Activated T-cell treated with anti-CD3 and anti-CD28 coated beads, Interleukin-2, amount 50 U/mL, for 48 hours (primary cell): ENCODE data around the gene OS9.
A peak's percentile ranks its signal among the peaks of the same experiment; 100 is the strongest.
"Not testable (repeated sequence)": the region's sequence is repeated elsewhere in the genome, so short reads cannot be mapped to it uniquely, and the experiment has no call there.

Source experiments
- DNase-seq, 2 experiments: peaks; one replicate each; pipeline ENCODE4 v3.0.0-alpha.2; 2020

Gene OS9, protein sequence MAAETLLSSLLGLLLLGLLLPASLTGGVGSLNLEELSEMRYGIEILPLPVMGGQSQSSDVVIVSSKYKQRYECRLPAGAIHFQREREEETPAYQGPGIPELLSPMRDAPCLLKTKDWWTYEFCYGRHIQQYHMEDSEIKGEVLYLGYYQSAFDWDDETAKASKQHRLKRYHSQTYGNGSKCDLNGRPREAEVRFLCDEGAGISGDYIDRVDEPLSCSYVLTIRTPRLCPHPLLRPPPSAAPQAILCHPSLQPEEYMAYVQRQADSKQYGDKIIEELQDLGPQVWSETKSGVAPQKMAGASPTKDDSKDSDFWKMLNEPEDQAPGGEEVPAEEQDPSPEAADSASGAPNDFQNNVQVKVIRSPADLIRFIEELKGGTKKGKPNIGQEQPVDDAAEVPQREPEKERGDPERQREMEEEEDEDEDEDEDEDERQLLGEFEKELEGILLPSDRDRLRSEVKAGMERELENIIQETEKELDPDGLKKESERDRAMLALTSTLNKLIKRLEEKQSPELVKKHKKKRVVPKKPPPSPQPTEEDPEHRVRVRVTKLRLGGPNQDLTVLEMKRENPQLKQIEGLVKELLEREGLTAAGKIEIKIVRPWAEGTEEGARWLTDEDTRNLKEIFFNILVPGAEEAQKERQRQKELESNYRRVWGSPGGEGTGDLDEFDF

DNA sequence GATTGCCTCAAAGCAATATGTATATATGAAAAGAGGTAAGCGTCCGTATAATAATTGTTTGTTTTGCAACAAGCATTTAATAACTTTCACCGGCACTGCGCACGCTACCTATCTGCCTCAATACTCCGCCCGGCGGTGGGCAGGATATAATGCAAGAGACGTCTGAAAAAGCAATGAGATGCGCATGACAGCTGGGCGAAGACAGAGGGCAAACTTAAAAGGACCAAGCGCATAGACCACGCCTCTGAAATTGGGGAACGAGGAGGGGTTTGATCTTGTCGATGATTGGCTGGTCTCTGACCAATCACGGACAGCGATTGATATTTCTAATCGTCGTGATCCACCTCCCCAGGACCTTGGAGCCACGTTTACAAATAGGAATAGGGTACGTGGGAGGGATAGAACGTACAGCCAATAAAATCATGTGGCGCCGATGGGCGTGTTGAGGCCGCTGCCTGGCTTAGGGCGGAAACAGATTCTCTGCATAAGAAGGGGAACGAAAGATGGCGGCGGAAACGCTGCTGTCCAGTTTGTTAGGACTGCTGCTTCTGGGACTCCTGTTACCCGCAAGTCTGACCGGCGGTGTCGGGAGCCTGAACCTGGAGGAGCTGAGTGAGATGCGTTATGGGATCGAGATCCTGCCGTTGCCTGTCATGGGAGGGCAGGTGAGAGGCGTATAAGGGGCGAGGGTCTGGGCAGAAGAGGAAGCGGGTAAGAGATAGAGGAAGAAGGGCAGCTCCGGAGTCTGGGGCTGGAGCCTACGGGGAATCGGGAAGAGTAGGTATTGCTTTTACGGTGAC, at the start of gene OS9:
TSS of gene OS9 (plus strand) at position 474 of the 800 bp plus-strand sequence. CDS start at position 504, 30 bp downstream.
- DNase-seq, result peak; percentile 91 to 93

DNA sequence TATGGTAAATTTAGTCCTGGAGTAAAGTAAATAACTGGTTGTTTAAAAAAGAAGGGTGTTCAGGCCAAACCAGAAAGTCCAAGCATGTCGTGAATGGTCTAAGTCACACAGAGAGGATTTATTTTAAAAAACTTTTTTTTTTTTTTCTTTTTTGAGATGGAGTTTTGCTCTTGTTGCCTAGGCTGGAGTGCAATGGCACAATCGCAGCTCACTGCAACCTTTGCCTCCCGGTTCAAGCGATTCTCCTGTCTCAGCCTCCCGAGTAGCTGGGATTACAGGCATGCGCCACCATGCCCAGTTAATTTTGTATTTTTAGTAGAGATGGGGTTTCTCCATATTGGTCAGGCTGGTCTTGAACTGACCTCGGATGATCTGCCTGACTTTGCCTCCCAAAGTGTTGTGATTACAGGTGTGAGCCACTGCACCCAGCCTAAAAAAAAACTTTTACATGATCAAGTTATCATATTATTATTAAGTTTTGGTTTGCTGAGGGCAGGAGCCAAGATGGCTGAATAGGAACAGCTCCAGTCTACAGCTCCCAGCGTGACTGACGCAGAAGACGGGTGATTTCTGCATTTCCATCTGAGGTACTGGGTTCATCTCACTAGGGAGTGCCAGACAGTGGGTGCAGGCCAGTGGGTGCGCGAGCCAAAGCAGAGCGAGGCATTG, 47.8 kb upstream of the OS9 start:
- not testable (repeated sequence) for DNase-seq

DNA sequence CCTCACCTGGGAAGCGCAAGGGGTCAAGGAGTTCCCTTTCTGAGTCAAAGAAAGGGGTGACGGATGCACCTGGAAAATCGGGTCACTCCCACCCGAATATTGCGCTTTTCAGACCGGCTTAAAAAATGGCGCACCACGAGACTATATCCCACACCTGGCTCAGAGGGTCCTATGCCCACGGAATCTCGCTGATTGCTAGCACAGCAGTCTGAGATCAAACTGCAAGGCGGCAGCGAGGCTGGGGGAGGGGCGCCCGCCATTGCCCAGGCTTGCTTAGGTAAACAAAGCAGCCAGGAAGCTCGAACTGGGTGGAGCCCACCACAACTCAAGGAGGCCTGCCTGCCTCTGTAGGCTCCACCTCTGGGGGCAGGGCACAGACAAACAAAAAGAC, 47.3 kb upstream of the OS9 start:
- not testable (repeated sequence) for DNase-seq

DNA sequence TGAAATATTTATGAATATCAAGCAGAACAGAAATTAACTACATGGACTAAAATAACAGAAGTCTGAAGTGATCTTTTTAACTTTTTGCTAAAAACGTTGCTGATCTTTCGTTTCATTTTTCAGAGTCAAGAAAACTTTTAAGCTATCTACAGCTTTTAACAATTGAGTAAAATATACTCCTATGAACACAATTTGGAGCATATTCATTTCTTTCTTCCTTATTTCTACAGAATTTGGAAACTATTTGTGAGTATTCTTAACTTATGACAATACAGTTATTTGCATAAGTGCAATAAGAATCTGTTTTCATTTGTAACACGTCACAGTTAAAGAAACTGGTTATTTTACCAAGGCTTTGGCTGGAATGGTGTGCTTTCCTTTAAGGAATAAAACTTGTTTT, 39.9 kb upstream of the OS9 start:
- DNase-seq, result no peak

DNA sequence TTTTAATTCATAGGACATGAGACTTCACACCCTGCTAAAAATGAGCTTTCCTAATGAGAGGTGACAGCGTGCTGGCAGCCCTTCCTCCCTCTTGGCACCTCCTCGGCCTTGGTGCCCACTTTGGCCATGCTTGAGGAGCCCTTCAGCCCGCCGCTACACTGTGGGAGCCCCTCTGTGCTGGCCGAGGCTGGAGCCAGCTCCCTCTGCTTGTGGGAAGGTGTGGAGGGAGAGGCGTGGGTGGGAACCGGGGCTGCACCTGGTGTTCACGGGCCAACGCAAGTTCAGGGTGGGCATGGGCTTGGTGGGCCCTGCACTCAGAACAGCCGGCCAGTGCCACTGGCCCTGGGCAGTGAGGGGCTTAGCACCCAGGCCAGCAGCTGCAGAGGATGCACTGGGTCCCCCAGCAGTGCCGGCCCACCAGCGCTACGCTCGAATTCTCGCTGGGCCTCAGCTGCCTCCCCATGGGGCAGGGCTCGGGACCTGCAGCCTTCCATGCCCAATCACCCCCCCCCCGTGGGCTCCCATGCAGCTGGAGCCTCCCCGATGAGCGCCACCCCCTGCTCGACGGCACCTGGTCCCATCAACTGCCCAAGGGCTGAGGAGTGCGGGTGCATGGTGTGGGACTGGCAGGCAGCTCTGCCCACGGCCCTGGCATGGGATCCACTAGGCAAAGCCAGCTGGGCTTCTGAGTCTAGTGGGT, 38.2 kb upstream of the OS9 start:
- DNase-seq, result no peak

DNA sequence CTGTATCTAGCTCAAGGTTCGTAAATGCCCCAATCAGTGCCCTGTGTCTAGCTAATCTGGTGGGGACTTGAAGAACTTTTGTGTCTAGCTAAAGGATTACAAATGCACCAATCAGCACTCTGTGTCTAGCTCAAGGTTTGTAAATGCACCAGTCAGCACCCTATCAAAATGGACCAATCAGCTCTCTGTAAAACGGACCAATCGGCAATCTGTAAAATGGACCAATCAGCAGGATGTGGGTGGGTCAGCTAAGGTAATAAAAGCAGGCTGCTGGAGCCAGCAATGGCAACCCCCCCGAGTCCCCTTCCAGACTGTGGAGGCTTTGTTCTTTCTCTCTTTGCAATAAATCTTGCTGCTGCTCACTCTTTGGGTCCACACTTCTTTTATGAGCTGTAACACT, 37.5 kb upstream of the OS9 start:
- not testable (repeated sequence) for DNase-seq

DNA sequence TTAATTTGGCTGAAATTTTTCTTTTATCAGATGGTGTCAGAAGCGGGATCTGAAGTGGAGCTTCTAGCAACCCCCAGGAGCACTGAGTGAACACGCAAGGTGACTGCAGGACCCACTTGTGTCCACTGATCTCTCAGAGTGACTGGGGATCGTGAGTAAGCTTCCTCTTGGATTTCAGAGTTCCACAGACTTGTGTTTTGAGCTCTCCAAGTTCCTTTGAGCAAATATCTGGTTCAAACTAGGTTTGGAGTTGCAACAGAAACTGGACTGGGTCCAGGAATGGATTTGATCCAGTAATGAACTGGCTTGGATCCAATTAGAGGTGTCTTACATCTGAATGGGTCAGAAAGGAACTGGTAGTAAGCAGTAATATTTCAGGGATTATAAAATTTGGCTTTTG, 36.2 kb upstream of the OS9 start:
- no peak for DNase-seq

DNA sequence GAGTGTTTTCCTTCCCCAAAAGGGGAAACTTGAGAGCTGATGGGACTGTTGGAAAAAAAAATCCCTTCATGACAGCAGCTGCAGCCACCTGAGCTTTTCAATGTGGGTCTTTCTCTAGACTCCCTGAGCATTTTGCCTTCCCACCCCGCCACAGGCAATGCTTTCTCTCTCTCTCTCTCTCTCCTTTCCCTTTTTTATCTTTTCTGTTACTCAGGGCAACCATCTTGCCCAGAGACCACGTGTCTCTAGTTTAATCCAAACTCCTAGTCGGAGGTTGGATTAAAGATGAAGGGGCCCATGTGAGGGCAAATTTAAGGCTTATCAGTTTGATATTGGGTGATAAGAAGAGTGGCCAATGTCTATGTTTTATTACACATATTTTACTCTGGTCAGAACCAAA, 35.0 kb upstream of the OS9 start:
- DNase-seq, result no peak

DNA sequence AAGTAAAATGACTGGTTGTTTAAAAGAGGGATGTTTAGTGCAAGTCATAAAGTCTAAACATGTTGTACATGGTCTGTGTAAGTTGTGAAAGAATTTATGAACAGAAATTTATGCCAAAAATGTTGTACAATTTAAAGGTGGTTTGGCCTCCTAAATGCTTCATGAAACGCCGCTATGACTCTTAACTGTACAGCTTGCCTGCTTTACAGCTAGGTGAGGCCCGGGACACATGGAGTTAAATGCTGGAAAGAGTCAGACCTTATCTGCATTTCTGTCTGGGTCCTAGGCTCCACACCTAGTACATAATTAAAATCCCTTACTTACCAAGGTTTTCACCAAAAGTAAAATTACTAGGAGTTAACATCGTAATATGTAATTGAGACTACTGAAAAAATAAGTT, 32.6 kb upstream of the OS9 start:
- no peak for DNase-seq

DNA sequence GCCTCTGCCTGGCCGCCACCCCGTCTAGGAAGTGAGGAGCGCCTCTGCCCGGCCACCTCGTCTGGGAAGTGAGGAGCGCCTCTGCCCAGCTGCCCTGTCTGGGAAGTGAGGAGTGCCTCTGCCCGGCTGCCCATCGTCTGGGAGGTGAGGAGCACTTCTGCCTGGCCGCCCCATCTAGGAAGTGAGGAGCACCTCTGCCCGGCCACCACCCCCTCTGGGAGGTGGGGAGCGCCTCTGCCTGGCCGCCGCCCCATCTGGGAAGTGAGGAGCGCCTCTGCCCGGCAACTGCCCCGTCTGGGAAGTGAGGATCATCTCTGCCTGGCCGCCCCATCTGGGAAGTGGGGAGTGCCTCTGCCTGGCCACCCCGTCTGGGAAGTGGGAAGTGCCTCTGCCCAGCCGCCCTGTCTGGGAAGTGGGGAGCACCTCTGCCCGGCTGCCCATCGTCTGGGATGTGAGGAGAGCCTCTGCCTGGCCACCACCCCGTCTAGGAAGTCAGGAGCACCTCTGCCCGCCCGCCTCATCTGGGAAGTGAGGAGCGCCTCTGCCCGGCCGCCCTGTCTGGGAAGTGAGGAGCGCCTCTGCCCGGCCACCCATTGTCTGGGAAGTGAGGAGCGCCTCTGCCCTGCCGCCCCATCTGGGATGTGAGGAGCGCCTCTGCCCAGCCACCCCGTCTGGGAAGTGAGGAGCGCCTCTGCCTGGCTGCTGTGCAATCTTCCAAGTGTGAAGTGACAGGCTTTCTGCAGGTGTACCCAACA, 28.7 kb upstream of the OS9 start:
- not testable (repeated sequence) for DNase-seq

DNA sequence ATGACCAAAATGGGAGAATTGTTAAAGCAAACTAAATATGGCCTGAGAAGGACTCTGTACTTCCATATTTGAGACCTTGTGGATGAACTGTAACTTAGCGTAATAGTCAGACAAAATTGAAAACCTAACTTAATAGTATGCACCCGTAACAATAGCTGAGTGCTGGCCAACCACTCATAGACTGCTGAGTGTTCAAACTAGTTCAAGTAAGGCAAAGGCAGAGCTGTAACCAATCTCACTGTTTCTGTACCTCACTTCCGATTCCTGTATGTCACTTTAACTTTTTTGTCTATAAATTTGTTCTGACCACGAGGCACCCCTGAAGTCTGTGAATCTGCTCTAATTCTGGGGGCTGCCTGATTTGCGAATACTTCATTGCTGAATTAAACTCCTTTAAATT, 27.0 kb upstream of the OS9 start:
- no peak for DNase-seq

DNA sequence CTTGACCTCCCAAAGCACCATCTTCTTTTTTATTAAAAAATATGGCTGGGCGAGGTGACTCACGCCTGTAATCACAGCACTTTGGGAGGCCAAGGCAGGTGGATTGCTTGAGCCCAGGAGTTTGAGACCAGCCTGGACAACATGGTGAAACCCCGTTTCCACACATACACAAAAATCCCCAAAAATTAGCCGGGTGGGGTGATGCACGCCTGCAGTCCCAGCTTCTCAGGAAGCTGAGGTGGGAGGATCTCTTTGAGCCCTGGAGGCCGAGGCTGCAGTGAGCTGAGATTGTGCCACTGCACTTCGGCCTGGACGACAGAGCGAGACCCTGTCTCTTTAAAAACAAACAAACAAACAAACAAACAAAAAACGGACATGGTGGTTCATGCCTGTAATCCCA, 24.2 kb upstream of the OS9 start:
- DNase-seq, result not testable (repeated sequence)

DNA sequence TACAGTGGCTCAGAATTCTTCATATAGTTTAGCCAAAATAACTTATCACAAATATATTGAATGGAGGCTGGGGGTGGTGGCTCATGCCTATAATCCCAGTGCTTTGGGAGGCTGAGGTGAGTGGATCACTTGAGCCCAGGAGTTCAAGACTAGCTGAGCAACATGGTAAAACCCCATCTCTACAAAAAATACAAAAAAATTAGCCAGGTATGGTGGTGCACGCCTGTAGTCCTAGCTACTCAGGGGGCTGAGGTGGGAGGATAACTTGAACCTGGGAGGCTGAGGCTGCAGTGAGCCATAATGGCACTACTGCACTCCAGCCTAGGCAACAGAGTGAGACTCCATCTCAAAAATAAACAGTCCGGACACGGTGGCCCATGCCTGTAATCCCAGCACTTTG, 22.1 kb upstream of the OS9 start:
- not testable (repeated sequence) for DNase-seq

DNA sequence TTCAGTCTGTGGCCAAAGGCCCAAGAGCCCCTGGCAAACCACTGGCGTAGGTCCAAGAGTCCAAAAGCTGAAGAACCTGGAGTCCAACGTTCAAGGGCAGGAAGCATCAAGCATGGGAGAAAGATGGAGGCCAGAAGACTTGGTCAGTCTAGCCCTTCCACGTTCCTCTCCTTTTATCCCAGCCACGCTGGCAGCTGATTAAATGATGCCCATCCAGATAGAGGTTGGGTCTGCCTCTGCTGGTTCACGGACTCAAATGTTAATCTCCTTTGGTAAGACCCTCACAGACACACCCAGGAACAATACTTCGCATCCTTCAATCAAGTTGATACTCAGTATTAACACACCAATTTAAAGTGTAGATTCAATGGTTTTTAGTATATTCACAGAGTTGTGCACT, 21.1 kb upstream of the OS9 start:
- DNase-seq, result no peak

DNA sequence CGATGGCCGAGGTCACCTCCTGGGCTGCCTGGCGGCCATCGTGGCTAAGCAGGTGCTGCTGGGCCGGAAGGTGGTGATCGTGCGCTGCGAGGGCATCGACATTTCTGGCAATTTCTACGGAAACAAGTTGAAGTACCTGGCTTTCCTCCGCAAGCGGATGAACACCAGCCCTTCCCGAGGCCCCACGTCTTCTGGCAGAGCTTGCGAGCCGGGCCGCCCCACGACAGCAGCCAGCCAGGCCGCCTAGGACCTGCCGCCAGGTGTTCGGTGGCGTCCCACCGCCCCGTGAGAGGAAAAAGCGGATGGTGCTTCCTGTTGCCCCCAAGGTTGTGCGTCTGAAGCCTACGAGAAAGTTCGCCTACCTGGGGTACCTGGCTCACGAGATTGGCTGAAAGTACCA, 19.2 kb upstream of the OS9 start:
- DNase-seq, result no peak

DNA sequence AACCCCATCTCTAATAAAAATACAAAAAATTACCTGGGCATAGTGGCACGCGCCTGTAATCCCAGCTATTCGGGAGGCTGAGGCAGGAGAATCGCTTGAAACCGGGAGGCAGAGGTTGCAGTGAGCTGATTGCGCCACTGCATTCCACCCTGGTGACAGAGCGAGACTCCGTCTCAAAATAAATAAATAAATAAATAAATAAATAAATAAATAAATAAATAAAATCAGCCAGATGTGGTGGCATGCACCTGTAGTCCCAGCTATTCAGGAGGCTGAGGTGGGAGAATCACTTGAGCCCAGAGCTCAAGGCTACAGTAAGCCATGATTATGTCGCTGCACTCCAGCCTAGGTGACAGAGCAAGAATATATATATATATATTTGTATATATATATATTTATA, 16.0 kb upstream of the OS9 start:
- DNase-seq, result not testable (repeated sequence)

DNA sequence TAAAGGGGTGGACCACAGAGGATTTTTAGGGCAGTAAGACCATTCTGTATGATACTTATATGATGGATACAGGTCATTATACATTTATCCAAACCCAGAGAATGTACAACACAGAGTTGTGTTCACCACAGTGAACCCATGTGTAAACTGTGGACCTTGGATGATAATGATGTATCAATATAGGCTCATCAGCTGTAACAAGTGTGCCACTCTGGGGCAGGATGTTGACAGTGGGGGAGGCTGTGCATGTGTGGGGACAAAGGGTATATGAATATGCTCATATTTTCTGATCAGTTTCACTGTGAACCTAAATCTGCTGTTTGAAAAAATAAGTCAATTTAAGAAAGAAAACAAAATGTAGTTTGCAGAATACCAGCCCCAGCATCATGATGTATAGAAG, 14.2 kb upstream of the OS9 start:
- DNase-seq, result no peak

DNA sequence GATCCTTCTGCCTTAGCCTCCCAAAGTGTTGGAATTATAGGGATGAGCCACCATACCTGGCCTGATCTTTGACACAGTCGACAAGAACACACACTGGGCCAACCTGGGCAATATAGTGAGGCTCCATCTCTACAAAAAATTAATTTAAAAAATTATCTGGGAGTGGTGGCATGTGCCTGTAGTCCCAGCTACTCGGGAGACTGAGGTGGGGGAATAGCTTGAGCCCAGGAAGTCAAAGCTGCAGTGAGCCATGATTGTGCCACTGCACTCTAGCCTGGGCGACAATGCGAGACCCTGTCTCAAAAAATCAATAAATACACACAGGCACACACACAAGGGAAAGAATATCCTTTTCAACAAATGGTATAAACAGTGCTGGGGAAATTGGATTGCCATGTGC, 6.1 kb upstream of the OS9 start:
- no peak for DNase-seq

DNA sequence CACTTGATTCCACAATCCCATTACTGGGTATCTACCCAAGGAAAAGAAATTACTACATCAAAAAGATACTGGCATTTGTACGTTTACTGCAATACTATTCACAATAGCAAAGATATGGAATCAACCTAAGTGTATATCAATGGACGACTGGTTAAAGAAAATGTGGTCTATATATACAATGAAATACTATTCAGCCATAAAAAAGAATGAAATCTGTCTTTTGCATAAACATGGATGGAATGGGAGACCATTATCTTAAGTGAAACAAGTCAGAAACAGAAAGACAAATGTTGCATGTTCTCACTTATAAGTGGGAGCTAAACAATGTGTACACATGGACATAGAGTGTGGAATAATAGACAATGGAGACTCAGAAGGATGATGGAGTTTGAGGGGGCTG, 5.0 kb upstream of the OS9 start:
- no peak for DNase-seq

DNA sequence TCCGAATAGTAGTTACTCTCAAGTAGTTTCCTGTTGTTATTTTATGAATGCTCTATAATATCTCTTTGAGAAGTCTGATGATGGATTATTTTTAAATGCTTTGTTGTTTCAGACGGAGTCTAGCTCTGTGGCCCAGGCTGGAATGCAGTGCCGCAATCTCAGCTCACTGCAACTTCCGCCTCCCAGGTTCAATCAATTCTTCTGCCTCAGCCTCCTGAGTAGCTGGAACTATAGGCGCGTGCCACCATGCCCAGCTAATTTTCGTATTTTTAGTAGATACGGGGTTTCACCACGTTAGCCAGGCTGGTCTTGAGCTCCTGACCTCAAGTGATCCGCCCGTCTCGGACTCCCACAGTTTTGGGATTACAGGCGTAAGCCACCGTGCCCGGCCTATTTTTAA, 1.4 kb upstream of the OS9 start:
- no peak for DNase-seq

DNA sequence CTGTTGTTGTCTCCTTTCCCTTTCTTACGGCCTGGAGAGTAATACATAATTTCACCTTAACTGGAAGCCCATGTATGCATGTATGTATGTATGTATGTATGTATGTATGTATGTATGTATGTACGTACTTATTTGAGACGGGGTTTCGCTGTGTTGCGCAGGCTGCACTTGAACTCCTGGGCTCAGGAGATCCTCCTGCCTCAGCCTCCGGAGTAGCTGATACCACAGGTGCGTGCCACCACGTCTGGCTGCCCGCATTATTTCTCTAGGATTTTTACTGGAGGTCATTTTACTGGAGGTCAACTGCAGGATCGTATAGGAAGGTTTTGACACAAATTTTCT, 644 bp upstream of the OS9 start:
- no peak for DNase-seq

DNA sequence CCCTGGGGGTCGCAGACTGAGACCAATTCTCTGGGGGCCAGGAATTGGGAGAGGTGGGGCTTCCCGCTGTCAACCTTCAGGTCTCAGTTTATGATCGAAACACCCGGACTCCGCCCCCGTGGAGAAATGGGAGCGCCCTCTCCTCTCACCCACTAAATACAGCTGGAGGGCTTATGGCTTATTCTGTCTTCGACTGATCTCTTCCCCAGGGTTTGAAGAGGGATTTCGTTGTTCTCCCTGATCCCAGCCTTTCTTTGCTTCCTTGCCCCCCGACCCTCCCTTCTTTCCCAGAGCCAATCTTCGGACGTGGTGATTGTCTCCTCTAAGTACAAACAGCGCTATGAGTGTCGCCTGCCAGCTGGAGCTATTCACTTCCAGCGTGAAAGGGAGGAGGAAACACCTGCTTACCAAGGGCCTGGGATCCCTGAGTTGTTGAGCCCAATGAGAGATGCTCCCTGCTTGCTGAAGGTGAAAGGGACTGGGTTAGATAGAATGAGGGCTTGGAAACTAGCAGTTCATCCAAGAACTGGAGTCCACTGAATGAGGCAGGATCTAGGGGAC, 607 bp downstream of the OS9 start:
- DNase-seq, result no peak
